ENCODE measurements around the gene CCDC188. TPM values are rescaled to one million over a fixed set of nuclear protein-coding genes. Genes with fewer than 3 reads are reported as not detected.

CCDC188 gene
- total RNA-seq, 1 donor from 2014 or later, result 0.82 TPM

GRCh38 chr22:20153945-20154344 is 3.1 kb upstream of the CCDC188 start:
- no peak for FAIRE-seq

GRCh38 chr22:20152464-20152890 is 1.6 kb upstream of the CCDC188 start:
- DNase-seq (ENCODE audit: low spot score in 2 of 2), result no peak
- no peak for FAIRE-seq

More at GRCh38 chr22:20153945-20154344, 3.1 kb upstream of the CCDC188 start:
- no peak for DNase-seq (ENCODE audit: low spot score in 2 of 2)

- no peak for DNase-seq (ENCODE audit: low spot score in 2 of 2)
- no peak for FAIRE-seq
These were observed 377 bp upstream of the CCDC188 start for GRCh38 chr22:20151276-20151588.

DNA sequence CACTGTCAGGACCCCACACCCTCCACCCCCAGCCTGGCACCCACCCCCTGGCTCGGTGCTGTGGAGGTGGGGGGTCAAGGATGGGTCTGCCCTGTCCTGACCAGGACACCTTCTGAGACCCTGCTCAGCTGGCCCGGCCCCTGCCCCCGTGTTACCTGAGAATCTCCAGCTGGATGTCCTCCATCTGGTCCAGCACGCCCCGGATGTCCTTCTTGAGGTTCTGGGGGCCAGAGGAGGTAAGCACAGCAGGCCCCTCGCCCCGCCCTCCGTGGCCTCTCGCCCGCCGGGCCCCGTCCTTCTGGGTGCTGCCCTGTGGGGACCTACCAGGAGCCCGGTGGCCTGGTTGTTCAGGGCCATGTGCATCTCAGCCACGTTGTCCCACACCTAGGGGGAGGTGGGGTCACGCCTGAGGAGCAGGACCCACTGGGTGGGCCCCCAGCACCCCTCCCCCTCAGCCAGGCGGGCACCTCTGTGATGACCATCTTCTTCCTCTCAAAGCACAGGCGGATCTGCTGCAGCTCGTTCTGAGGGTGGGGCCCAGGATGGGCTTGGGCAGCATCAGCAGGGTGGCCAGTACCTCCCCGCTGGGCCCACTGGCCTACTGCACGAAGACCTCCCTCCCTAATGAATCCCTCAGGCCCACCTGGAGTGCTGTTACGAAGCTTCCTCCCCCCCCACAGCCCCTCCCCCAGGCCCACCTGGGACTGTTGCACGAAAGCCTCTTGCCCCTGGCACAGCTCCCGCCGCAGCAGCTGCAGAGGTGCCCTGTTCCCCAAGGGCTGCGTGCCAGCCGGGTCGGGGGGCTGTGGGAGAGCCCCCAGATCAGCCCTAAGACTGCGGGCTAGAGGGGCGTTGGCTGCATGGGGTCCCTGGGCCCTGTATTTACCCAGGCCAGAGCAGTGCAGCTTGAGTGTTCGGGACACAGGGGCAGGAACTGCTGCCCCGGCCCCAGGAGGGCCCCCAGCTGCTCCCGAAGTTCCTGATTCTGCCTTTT is 1.3 kb downstream of the CCDC188 start:
- no peak for DNase-seq (ENCODE audit: low spot score in 2 of 2)
- FAIRE-seq, result no peak

- no peak for FAIRE-seq
- no peak for DNase-seq (ENCODE audit: low spot score in 2 of 2)
These were observed 2.4 kb downstream of the CCDC188 start for GRCh38 chr22:20148414-20148813.

DNA sequence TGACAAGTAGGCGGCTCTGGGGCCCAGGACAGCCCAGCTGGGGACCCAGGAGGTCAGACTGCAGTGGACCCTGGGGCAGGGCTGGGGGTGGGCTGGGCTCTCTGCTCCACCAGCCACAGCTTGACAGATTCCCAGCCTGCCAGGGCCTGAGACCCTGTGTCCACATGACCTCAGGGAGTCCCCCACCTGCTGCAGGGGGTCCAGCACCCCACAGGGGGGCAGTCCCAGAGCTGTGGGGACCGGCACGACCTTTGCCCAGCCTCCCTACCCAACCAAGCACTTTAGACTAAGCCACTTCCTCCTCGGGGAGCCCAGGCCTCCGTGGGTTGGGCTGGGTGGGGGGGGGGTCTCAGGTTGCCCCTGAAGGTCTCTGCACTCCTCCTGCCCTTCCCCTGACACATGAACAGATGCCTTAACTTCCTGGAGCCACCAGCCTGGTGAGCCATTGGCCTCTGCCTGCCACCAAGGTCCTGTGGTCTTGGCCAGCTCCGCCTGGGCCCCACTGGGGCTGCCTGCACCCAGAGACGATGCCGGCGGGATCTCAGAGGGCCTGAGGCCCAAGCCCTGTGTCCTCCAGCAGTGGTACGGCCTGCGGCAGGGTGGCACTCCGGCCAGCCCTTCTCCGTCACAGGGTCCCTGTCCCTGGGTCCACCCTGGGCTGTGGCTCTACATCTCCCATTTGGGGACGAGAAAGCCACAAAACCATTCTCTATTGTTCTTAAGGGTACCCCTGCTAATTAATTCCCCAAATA is 3.4 kb downstream of the CCDC188 start:
- FAIRE-seq, result no peak

GRCh38 chr22:20146777-20147176 is 4.1 kb downstream of the CCDC188 start:
- no peak for FAIRE-seq
- DNase-seq (ENCODE audit: low spot score in 2 of 2), result no peak

More for the DNA sequence above, 3.4 kb downstream of the CCDC188 start:
- no peak for DNase-seq (ENCODE audit: low spot score in 2 of 2)

DNA sequence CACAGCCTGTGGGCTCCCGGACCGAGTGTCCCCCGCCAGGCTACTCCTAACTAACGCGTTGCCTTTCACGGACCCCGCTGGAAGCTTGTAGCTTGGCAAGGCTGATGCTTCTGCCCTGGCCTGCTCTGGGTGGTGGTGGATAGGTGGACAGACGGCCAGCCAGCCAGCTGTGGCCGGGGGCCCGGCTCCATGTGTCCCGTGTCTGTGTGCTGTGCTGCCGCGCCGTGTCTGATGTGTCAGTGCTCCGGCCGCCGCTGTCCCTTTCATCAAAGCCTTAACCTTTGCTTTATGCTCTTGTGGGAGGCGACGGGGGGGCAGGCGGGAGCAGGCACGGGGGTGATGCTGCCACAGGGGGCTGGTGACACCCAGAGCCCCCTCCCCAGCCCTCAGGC is 5.0 kb downstream of the CCDC188 start:
- FAIRE-seq (no peak), DNase-seq (ENCODE audit: low spot score in 2 of 2) (no peak)

- FAIRE-seq, result no peak
- no peak for DNase-seq (ENCODE audit: low spot score in 2 of 2)
These were observed 5.5 kb downstream of the CCDC188 start for GRCh38 chr22:20145206-20145831.

DNA sequence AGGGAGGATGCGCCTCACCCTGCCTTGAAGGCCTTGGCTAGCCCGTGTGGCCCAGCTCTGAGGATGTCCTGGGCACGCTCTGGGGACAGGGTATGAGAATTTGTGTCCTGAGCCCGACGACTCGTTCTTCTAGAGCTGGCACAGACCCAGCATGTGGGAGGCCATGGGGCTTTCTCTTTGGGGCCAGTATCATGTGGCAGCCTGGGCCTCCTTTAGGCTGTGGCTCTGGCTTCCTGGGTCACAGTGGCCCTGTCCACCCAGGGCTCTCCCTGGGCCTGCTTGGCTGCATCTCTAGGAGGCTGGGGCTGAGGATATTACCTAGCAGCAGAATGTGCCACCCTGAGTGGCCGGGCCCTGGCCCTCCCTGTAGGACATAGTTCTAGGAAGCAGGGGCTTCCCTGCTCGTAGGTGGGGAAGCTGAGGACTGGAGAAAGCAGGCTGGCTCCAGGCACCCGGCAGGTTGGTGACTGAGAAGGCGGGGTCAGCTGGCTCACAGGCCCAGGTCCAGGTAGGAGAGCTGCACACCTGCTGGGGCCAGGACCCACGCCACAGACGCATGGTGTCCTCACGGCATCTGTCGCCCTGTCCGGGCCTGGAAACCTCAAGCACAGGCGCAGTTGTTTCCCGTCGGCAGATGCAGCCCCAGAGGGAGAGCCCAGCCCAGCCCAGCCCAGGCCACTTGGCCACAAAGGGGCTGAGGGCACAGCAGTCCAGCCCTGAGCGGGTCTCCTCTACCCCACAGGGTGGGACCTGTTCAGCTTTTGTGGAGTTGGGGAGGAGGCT is 6.8 kb downstream of the CCDC188 start:
- DNase-seq (ENCODE audit: low spot score in 2 of 2), result no peak
- no peak for FAIRE-seq

- DNase-seq (ENCODE audit: low spot score in 2 of 2) (no peak), FAIRE-seq (no peak)
These were observed 7.9 kb downstream of the CCDC188 start for GRCh38 chr22:20142711-20143621.

DNA sequence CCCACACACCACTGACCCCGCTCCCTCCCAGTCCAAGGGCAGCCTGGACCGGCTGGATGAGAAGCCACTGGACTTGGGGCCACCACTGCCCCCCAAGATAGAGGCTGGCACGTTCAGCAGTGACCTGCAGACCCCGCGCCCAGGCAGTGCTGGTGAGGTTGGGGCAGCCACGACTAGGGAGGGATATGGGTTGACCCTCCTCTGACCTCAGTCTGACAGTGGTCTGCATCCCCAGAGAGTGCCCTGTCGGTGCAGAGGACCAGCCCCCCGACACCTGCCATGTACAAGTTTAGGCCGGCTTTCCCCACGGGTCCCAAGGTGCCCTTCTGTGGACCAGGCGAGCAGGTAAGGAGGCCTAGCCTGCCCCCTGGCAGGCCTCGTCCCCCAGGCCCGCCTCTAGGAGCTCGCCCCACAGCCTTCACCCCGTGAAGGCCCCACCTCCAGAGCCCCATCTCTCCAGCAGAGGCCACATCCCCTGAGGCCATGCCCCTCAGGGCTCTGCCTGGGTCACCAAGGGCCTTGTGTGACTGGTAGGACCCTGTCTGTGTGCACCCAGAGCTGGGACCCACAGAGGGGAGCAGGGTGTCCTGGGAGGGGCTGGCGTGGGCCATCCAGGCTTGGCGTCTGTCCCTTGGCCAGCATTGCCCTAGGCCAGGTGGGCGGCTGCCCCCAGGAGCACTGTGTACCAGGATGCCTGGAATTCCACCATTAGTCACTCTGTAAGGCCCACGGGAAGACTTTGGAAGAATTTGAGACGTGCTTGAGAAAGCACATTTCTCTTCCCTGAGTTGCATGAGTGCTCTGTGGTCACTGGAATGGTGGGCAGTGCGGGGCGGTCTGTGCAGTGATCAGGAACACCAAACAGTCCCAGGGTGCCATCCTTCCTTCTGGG is 9.4 kb downstream of the CCDC188 start:
- no peak for DNase-seq (ENCODE audit: low spot score in 2 of 2)
- no peak for FAIRE-seq

DNA sequence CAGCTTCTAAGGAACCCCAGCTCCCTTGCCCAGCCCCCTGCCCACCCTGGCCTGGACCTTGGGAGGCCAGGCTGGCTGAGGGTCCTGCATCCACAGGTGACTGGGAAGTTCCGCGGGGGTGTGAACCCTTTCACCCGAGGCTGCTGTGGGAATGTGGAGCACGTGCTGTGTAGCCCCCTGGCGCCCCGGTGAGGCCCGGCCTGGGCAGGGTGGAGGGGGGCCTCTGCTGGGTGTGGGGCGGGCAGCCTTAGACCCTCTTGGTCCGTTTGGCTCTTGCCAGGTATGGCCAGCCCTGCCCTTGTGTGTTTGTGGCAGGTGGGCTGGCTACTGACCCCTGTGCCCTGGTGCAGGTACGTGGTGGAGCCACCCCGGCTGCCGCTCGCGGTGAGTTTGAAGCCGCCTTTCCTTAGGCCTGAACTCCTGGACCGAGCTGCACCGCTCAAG is 10.3 kb downstream of the CCDC188 start:
- DNase-seq (ENCODE audit: low spot score in 2 of 2), result no peak
- FAIRE-seq, result no peak

GRCh38 chr22:20140107-20140445 is 10.8 kb downstream of the CCDC188 start:
- FAIRE-seq (no peak), DNase-seq (ENCODE audit: low spot score in 2 of 2) (no peak)

GRCh38 chr22:20139391-20140106 is 11.3 kb downstream of the CCDC188 start:
- DNase-seq (ENCODE audit: low spot score in 2 of 2) (no peak), FAIRE-seq (no peak)

DNA sequence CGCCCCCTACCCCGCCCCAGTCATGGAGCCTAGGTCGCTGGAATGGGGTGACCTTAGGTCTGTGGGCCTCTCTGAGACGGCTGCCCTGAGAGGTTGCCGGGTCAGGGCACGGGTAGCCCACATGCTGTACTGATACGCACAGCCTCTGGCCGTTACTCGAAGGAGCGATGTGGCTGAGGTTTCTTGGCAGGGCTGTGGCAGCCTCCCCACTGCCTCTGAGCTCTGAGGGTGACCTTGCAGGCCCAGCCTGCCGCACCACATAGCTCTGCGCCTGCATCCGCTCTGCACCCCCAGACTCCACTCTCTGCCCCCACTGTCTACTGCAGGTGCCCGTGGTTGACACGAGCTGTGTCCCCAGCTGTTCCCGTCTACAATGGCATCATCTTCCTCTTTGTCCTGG is 12.0 kb downstream of the CCDC188 start:
- FAIRE-seq, result no peak

DNA sequence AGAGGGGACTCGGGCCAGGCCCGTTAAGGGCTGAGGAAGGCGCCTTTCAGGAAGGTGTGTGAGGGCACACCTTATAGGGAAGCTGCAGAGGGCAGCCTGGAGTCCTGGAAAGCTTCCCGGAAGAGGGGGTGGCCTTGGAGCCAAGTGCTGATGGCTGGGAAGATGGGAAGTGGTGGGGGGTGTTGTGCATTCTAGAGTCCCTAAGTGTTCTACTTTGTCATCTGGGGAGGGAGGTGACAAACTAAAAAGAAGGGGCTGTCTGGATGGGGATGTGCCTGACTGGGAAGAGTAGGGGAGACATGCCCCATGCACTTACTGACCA is 12.5 kb downstream of the CCDC188 start:
- FAIRE-seq (no peak), DNase-seq (ENCODE audit: low spot score in 2 of 2) (no peak)

More for the DNA sequence above, 12.0 kb downstream of the CCDC188 start:
- DNase-seq (ENCODE audit: low spot score in 2 of 2), result no peak
